GM18505 (cell line): ENCODE measurements around the gene MYMX.

Source experiments
- ATAC-seq: cut with Tn5 transposase; IDR thresholded peaks from one replicate; pipeline ENCODE4 v1.9.1; 2021; ENCODE audit not compliant: unreplicated experiment
- POLR2A ChIP-seq: IDR thresholded peaks from 4 replicates; pipeline ENCODE4 v1.6.1; 2011; ENCODE audit warnings: borderline replicate concordance; ENCODE audit not compliant: insufficient read depth, insufficient read length; ENCODE audit errors: extremely low read depth

The MYMX gene

GRCh38 chr6:44250067-44250717 is 33.5 kb downstream of the MYMX start:
- no peak for TF ChIP-seq POLR2A

GRCh38 chr6:44250718-44251123 is 34.0 kb downstream of the MYMX start:
- TF ChIP-seq POLR2A: no peak
- ATAC-seq: no peak

More at GRCh38 chr6:44250067-44250717, 33.5 kb downstream of the MYMX start:
- ATAC-seq: no peak

GRCh38 chr6:44251576-44252524 is 35.1 kb downstream of the MYMX start:
- peak; percentile 26 for TF ChIP-seq POLR2A
- ATAC-seq: no peak

GRCh38 chr6:44253307-44254101 is 36.8 kb downstream of the MYMX start:
- no peak for TF ChIP-seq POLR2A
- no peak for ATAC-seq

- peak; percentile 48 for TF ChIP-seq POLR2A
- ATAC-seq: no peak
Measured at GRCh38 chr6:44254191-44255104, 37.7 kb downstream of the MYMX start.

- peak; percentile 21 for TF ChIP-seq POLR2A
- ATAC-seq: no peak
Measured at GRCh38 chr6:44255105-44255808, 38.5 kb downstream of the MYMX start.

- ATAC-seq: no peak
- TF ChIP-seq POLR2A: no peak
Measured at GRCh38 chr6:44255871-44256774, 39.4 kb downstream of the MYMX start.

- ATAC-seq: no peak
Measured at GRCh38 chr6:44256775-44257024, 40.0 kb downstream of the MYMX start.

GRCh38 chr6:44257025-44257752 is 40.5 kb downstream of the MYMX start, which contains the start of gene SLC35B2:
TSS of gene SLC35B2 (minus strand) at chr6:44257528. CDS start at chr6:44257410, 118 bp downstream.
- TF ChIP-seq POLR2A: peak; percentile 79
- peak; percentile 50 for ATAC-seq

More at GRCh38 chr6:44256775-44257024, 40.0 kb downstream of the MYMX start:
- TF ChIP-seq POLR2A: no peak

- ATAC-seq: peak; percentile 19
- TF ChIP-seq POLR2A: no peak
Measured at GRCh38 chr6:44257753-44258324, 41.1 kb downstream of the MYMX start.

- no peak for ATAC-seq
- TF ChIP-seq POLR2A: no peak
Measured at GRCh38 chr6:44258325-44258863, 41.7 kb downstream of the MYMX start.
